Fibroblast of lung (primary cell): ENCODE measurements around the gene STIL. TPM values are rescaled to one million over a fixed set of nuclear protein-coding genes. Genes with fewer than 3 reads are reported as not detected.
"Not testable (repeated sequence)": the region's sequence is repeated elsewhere in the genome, so short reads cannot be mapped to it uniquely, and the experiment has no call there.

Experiments
- DNase-seq, 2 donors: peaks; one replicate each; pipeline versions ENCODE4 v3.0.0 to v3.0.0-alpha.2; 2010; ENCODE audit warnings: low read depth in 2 of 2
- H2AFZ ChIP-seq: 2 replicates; pipeline ENCODE4 v1.5.1; 2012; ENCODE audit warnings: low read length, control low read depth, inconsistent platforms
- H3K27ac ChIP-seq: 2 replicates; pipeline ENCODE4 v1.5.1; 2011; ENCODE audit warnings: low read length, control low read depth; ENCODE audit not compliant: insufficient read depth
- H3K27me3 ChIP-seq: 2 replicates; pipeline ENCODE4 v1.5.1; 2011; ENCODE audit warnings: mild to moderate bottlenecking, low read length; ENCODE audit not compliant: control insufficient read depth, insufficient read depth
- H3K36me3 ChIP-seq: 2 replicates; pipeline ENCODE4 v1.5.1; 2011; ENCODE audit warnings: low read length; ENCODE audit not compliant: control insufficient read depth, insufficient read depth
- H3K4me1 ChIP-seq: 2 replicates; pipeline ENCODE4 v1.5.1; 2011; ENCODE audit warnings: low read length; ENCODE audit not compliant: control insufficient read depth, insufficient read depth; ENCODE audit errors: extremely low read depth
- H3K4me2 ChIP-seq: 2 replicates; pipeline ENCODE4 v1.5.1; 2011; ENCODE audit warnings: low read length, control low read depth; ENCODE audit not compliant: insufficient read depth; ENCODE audit errors: extremely low read depth
- H3K4me3 ChIP-seq, 4 experiments: fragments of 200-600 bp in 1 of 4; sonication (generic) in 1 of 4; replicated peaks in 1 of 4; 2 replicates each; pipeline ENCODE4 v1.5.1; 2011 to 2016; ENCODE audit warnings: low read length in 4 of 4, low read depth in 3 of 4, mild to moderate bottlenecking in 3 of 4, control low read depth in 2 of 4, inconsistent platforms in 1 of 4, mixed read lengths in 1 of 4; ENCODE audit not compliant: insufficient read depth in 1 of 4; ENCODE audit errors: control extremely low read depth in 1 of 4
- H3K79me2 ChIP-seq: 2 replicates; pipeline ENCODE4 v1.5.1; 2012; ENCODE audit warnings: mild to moderate bottlenecking, low read length, inconsistent platforms; ENCODE audit not compliant: control insufficient read depth, insufficient read depth
- H3K9ac ChIP-seq: 2 replicates; pipeline ENCODE4 v1.5.1; 2011; ENCODE audit warnings: mild to moderate bottlenecking, low read length, control low read depth; ENCODE audit not compliant: insufficient read depth
- H3K9me3 ChIP-seq: 2 replicates; pipeline ENCODE4 v1.5.1; 2012; ENCODE audit warnings: low read depth, low read length; ENCODE audit not compliant: control insufficient read depth, insufficient read depth
- H4K20me1 ChIP-seq: 2 replicates; pipeline ENCODE4 v1.5.1; 2011; ENCODE audit warnings: low read length; ENCODE audit not compliant: control insufficient read depth, insufficient read depth; ENCODE audit errors: extremely low read depth
- CTCF ChIP-seq, 2 donors: IDR thresholded peaks in 1 of 2; conservative IDR thresholded peaks in 1 of 2; 1 replicate in 1 of 2; 2 replicates in 1 of 2; pipeline ENCODE4 v1.5.1; 2011 to 2012; ENCODE audit warnings: low read length in 2 of 2, control low read depth in 1 of 2, inconsistent platforms in 1 of 2, low read depth in 1 of 2, mild to moderate bottlenecking in 1 of 2
- EZH2 ChIP-seq: IDR thresholded peaks from 2 replicates; pipeline ENCODE4 v1.5.1; 2012; ENCODE audit warnings: low read length, control low read depth, mild to moderate bottlenecking; ENCODE audit errors: missing control alignments
- polyA plus RNA-seq, 2 donors: library from polyadenylated mRNA; depleted of rRNA in 1 of 2; stranded (reverse) in 1 of 2; unstranded in 1 of 2; fragments of >200 nt; gene quantifications; 2 replicates each; pipeline ENCODE4 v1.2.1, GENCODE V29; 2011 to 2012; ENCODE audit warnings: missing spikeins in 1 of 2
- total RNA-seq: library from RNA; depleted of rRNA; stranded (reverse); fragments of >200 nt; gene quantifications from 2 replicates; pipeline ENCODE4 v1.2.1, GENCODE V29; 2014

The STIL gene
- total and polyA plus RNA-seq, 2 donors (not counting 1 experiment from before 2014, with no cell fraction given) = 5.8 to 6.2 TPM

GRCh38 chr1:47280142-47280541, 33.8 kb downstream of the STIL start:
- Histone ChIP-seq H3K4me1 (no peaks in the 10 kb centered on the region), H3K4me3 (no peak overlapping the region), H2AFZ (no peak overlapping the region), H4K20me1 (no peaks in the 10 kb centered on the region), H3K36me3 (peaks cover 5% of the 10 kb centered on the region), H3K27me3 (no peaks in the 10 kb centered on the region), H3K9ac (no peak overlapping the region), H3K79me2 (peaks cover 5% of the 10 kb centered on the region), H3K4me2 (no peak overlapping the region), H3K9me3 (no peaks in the 10 kb centered on the region), H3K27ac (no peak overlapping the region)
- peak in 1 of 2 donors; percentile 9 for DNase-seq
- TF ChIP-seq CTCF (conservative IDR thresholded peaks at IDR 0.05 in 1 of 2, IDR thresholded peaks at IDR 0.05 in 1 of 2; ENCODE audit: low read depth in 1 of 2, low read length in 2 of 2) (no peak), EZH2 (no peak)

DNA sequence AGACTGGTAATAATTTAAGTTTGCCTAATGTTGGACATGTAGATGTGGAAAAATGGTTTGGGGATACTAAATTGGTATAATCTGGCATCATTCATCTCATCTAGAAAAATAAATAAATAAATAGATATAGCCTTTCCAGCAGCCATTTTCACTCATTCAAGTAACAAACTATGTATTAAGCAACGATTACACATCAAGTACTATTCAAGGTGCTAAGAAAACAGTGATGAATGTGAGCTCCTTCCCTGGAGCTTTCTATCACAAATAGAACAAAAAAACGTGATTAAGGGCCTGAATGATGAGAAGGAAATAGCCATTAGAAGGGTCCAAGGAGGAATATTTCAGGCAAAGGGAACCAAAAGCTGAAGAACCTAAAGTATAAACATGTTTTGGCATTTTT, 37.1 kb downstream of the STIL start:
- no peak for DNase-seq
- no peaks in the 10 kb centered on the region for H3K4me1 ChIP-seq
- no peaks in the 10 kb centered on the region for H4K20me1 ChIP-seq
- no peak overlapping the region for H3K4me2 ChIP-seq
- no peak overlapping the region for H3K4me3 ChIP-seq
- H2AFZ ChIP-seq = no peak overlapping the region
- H3K27ac ChIP-seq = no peak overlapping the region
- H3K79me2 ChIP-seq = peaks cover 8% of the 10 kb centered on the region
- H3K36me3 ChIP-seq = peaks cover 5% of the 10 kb centered on the region
- no peaks in the 10 kb centered on the region for H3K9me3 ChIP-seq
- no peak overlapping the region for H3K9ac ChIP-seq
- no peaks in the 10 kb centered on the region for H3K27me3 ChIP-seq
- no peak for TF ChIP-seq CTCF (conservative IDR thresholded peaks at IDR 0.05 in 1 of 2, IDR thresholded peaks at IDR 0.05 in 1 of 2; ENCODE audit: low read depth in 1 of 2, low read length in 2 of 2)
- no peak for TF ChIP-seq EZH2

DNA sequence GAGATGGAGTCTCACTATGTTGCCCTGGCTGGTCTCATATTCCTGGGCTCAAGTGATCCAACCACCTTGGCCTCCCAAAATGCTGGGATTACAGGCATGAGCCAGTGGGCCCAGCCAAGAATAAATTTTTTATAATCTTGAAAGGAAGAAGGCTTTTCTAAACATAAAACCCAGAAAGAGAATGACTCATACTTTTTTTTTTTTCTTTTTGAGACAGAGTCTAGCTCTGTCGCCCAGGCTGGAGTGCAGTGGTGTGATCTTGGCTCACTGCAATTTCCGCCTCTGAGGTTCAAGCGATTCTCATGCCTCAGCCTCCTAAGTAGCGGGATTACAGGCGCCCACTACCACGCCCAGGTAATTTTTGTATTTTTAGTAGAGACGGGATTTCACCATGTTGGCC, 38.1 kb downstream of the STIL start:
- not testable (repeated sequence) for H4K20me1 ChIP-seq, H3K36me3 ChIP-seq

DNA sequence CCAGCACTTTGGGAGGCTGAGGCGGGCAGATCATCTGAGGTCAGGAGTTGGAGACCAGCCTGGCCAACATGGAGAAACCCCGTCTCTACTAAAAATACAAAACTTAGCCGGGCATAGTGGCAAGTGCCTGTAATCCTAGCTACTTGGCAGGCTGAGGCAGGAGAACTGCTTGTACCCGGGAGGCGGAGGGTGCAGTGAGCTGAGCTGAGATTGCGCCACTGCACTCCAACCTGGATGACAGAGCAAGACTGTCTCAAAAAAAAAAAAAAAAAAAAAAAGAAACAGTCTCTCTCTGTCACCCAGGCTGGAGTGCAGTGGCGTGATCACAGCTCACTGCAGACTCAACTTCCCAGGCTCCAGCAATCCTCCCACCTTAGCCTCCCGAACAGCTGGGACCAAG, 48.4 kb downstream of the STIL start:
- not testable (repeated sequence) for H3K27ac ChIP-seq, H3K4me2 ChIP-seq, H3K4me1 ChIP-seq, H3K27me3 ChIP-seq, H4K20me1 ChIP-seq, H3K9ac ChIP-seq, H2AFZ ChIP-seq, H3K9me3 ChIP-seq, H3K4me3 ChIP-seq, DNase-seq, H3K36me3 ChIP-seq, H3K79me2 ChIP-seq

More for the DNA sequence above, 38.1 kb downstream of the STIL start:
- not testable (repeated sequence) for H3K9me3 ChIP-seq, H3K4me1 ChIP-seq, H3K4me3 ChIP-seq, H3K9ac ChIP-seq, H3K4me2 ChIP-seq, H3K27me3 ChIP-seq, H3K27ac ChIP-seq, H3K79me2 ChIP-seq, H2AFZ ChIP-seq
- peak; percentile 16 to 19 for DNase-seq
